Fibroblast of peridontal ligament (primary cell): Measurements from ENCODE around the gene MRGPRF.
"Not testable (repeated sequence)": the region's sequence is repeated elsewhere in the genome, so short reads cannot be mapped to it uniquely, and the experiment has no call there.

ENCODE experiments used
- DNase-seq: peaks from one replicate; pipeline ENCODE4 v3.0.0-alpha.2; 2010; ENCODE audit errors: extremely low read depth

MRGPRF gene

GRCh38 chr11:69002570-69003231, 10.3 kb downstream of the MRGPRF start:
- no peak for DNase-seq

GRCh38 chr11:69002110-69002569, 10.9 kb downstream of the MRGPRF start:
- no peak for DNase-seq

- DNase-seq = no peak
These were observed 11.6 kb downstream of the MRGPRF start for GRCh38 chr11:69001243-69002081.

- DNase-seq = peak; percentile 94
These were observed 12.2 kb downstream of the MRGPRF start for GRCh38 chr11:69000831-69001242.

GRCh38 chr11:69000391-69000790, 12.7 kb downstream of the MRGPRF start:
- DNase-seq = no peak

- not testable (repeated sequence) for DNase-seq
These were observed 13.2 kb downstream of the MRGPRF start for GRCh38 chr11:68999748-69000355.

- DNase-seq = no peak
These were observed 13.8 kb downstream of the MRGPRF start for GRCh38 chr11:68999093-68999747.

- no peak for DNase-seq
These were observed 14.6 kb downstream of the MRGPRF start for GRCh38 chr11:68998390-68998911.

- no peak for DNase-seq
These were observed 15.1 kb downstream of the MRGPRF start for GRCh38 chr11:68997995-68998348.

- DNase-seq = no peak
These were observed 15.7 kb downstream of the MRGPRF start for GRCh38 chr11:68997124-68997994.

- DNase-seq = no peak
These were observed 16.5 kb downstream of the MRGPRF start for GRCh38 chr11:68996376-68997123.

- DNase-seq = no peak
These were observed 18.2 kb downstream of the MRGPRF start for GRCh38 chr11:68994894-68995285.

GRCh38 chr11:68994161-68994893, 18.7 kb downstream of the MRGPRF start:
- no peak for DNase-seq

- DNase-seq = no peak
These were observed 19.5 kb downstream of the MRGPRF start for GRCh38 chr11:68993546-68993945.

GRCh38 chr11:68992743-68993255, 20.2 kb downstream of the MRGPRF start:
- no peak for DNase-seq

GRCh38 chr11:68990995-68991780, 21.9 kb downstream of the MRGPRF start:
- no peak for DNase-seq

GRCh38 chr11:68989936-68990606, 23.0 kb downstream of the MRGPRF start:
- no peak for DNase-seq

- no peak for DNase-seq
These were observed 24.6 kb downstream of the MRGPRF start for GRCh38 chr11:68988491-68988890.
